ENCODE data around the gene KRT32.

GRCh38 chr17:41505809-41506767, 38.9 kb upstream of the KRT32 start:
- TF ChIP-seq CTCF (IDR thresholded peaks at IDR 0.05) (no peak), POLR2A (IDR thresholded peaks at IDR 0.05) (no peak)
